A549 (cell line): ENCODE data around the gene GALNT12. TPM values are rescaled to one million over a fixed set of nuclear protein-coding genes. Genes with fewer than 3 reads are reported as not detected.
A peak's percentile ranks its signal among the peaks of the same experiment; 100 is the strongest.

Experiments used
- ATAC-seq, 2 experiments: fragments of 200-7000 bp in 1 of 2; fragments of >200 bp in 1 of 2; cut with Nextera tagmentation in 1 of 2; cut with Tn5 transposase in 1 of 2; 3 replicates each; pipeline versions ENCODE4 v1.8.0 to v1.9.1; 2018 to 2020; ENCODE audit warnings: mild to moderate bottlenecking in 1 of 2, moderate library complexity in 1 of 2
- CTCF ChIA-PET: fragments of 300-600 bp; sonication (Branson Sonifier 250); formaldehyde crosslinking; extraction: SDS; loops from one replicate; lab custom pipeline; 2021; ENCODE audit warnings: antibody characterized with exemption, inconsistent platforms; lab: Yijun Ruan, JAX
- POLR2A ChIA-PET: fragments of 350-600 bp; formaldehyde crosslinking; extraction: SDS; loops from one replicate; lab custom pipeline; 2021; ENCODE audit warnings: antibody characterized with exemption, inconsistent platforms; lab: Yijun Ruan, JAX
- DNase-seq, 2 experiments: peaks; one replicate each; pipeline versions ENCODE4 v3.0.0 to v3.0.0-alpha.2; 2011 to 2016; ENCODE audit warnings: low read depth in 1 of 2, low spot score in 1 of 2
- FAIRE-seq: peaks from 2 replicates; lab custom pipeline; 2011; peaks lifted over from hg19 to GRCh38; lab: Jason Lieb, UNC
- H3K27ac ChIP-seq, 2 experiments: fragments of >200 bp; sonication (Bioruptor Twin); formaldehyde crosslinking; 3 replicates each; pipeline ENCODE4 v1.5.1; 2016 to 2017
- H3K4me1 ChIP-seq: fragments of >200 bp; sonication (Bioruptor Twin); formaldehyde crosslinking; 3 replicates; pipeline ENCODE4 v1.6.1; 2016
- H3K4me2 ChIP-seq: fragments of >200 bp; sonication (Bioruptor Twin); formaldehyde crosslinking; 3 replicates; pipeline ENCODE4 v1.6.1; 2016
- H3K4me3 ChIP-seq: fragments of >200 bp; sonication (Bioruptor Twin); formaldehyde crosslinking; 3 replicates; pipeline ENCODE4 v1.5.1; 2016
- H3K9me3 ChIP-seq: fragments of >200 bp; sonication (Bioruptor Twin); formaldehyde crosslinking; 3 replicates; pipeline ENCODE4 v1.6.1; 2016
- E2F6 ChIP-seq: IDR thresholded peaks from 2 replicates; pipeline ENCODE4 v1.6.1; 2012; ENCODE audit warnings: low read depth, borderline replicate concordance
- ESRRA ChIP-seq: fragments of 150-350 bp; IDR thresholded peaks from 2 replicates; pipeline ENCODE4 v1.6.1; 2014; ENCODE audit warnings: mild to moderate bottlenecking, low read length, borderline replicate concordance
- HES2 ChIP-seq: fragments of >200 bp; sonication (Bioruptor Twin); formaldehyde crosslinking; IDR thresholded peaks from 2 replicates; pipeline ENCODE4 v1.6.1; 2016
- HEYL ChIP-seq: fragments of 250-450 bp; sonication (Bioruptor Pico); IDR thresholded peaks from 2 replicates; pipeline ENCODE4 v1.8.0; 2021; ENCODE audit warnings: mild to moderate bottlenecking, moderate library complexity
- HMGXB4 ChIP-seq: fragments of 250-450 bp; sonication (Bioruptor Pico); IDR thresholded peaks from 2 replicates; pipeline ENCODE4 v1.5.0; 2021; ENCODE audit warnings: mild to moderate bottlenecking, moderate library complexity, borderline replicate concordance
- JUN ChIP-seq, 2 experiments: fragments of >200 bp; sonication (Bioruptor Twin); formaldehyde crosslinking; IDR thresholded peaks; 2 replicates in 1 of 2; 3 replicates in 1 of 2; pipeline ENCODE4 v1.6.1; 2016 to 2017
- KDM1A ChIP-seq: fragments of 200-600 bp; sonication (generic); IDR thresholded peaks from 2 replicates; pipeline ENCODE4 v1.6.1; 2016; ENCODE audit warnings: low read depth, mild to moderate bottlenecking
- MYC ChIP-seq: IDR thresholded peaks from 2 replicates; pipeline ENCODE4 v1.6.1; 2012; ENCODE audit warnings: mild to moderate bottlenecking, inconsistent platforms, low read length, improper control_type of control experiment, borderline replicate concordance
- NR3C1 ChIP-seq: fragments of >200 bp; sonication (Bioruptor Twin); formaldehyde crosslinking; IDR thresholded peaks from 3 replicates; pipeline ENCODE4 v1.6.1; 2017
- RFX5 ChIP-seq: fragments of 450-650 bp; IDR thresholded peaks from 2 replicates; pipeline ENCODE4 v1.7.1; 2014; ENCODE audit warnings: antibody characterized with exemption, mild to moderate bottlenecking, moderate library complexity
- SREBF2 ChIP-seq: fragments of 450-650 bp; IDR thresholded peaks from 2 replicates; pipeline ENCODE4 v1.6.1; 2014; ENCODE audit warnings: mild to moderate bottlenecking, moderate library complexity
- ZC3H11A ChIP-seq: fragments of 450-650 bp; IDR thresholded peaks from 2 replicates; pipeline ENCODE4 v1.6.1; 2014; ENCODE audit warnings: antibody characterized with exemption, mild to moderate bottlenecking
- ZSCAN20 ChIP-seq: fragments of 250-450 bp; sonication (Bioruptor Pico); IDR thresholded peaks from 2 replicates; pipeline ENCODE4 v1.8.0; 2022; ENCODE audit warnings: mild to moderate bottlenecking, moderate library complexity
- WGBS: methylation state at CpG from one replicate; pipeline ENCODE4 v1.1.6; 2017; ENCODE audit errors: missing lambda C conversion rate; 5-methylcytosine and 5-hydroxymethylcytosine counted together
- polyA plus RNA-seq, 4 experiments: library from polyadenylated mRNA; depleted of rRNA in 3 of 4; stranded (reverse); fragments of >200 nt; fragmentation: RNase III in 1 of 4; extraction: RNeasy Plus Mini Kit Qiagen cat#74134 plus additional on column Dnase treatment in 1 of 4; gene quantifications; 2 replicates in 3 of 4; 3 replicates in 1 of 4; pipeline ENCODE4 v1.2.3, GENCODE V29; 2011 to 2017
- TF ChIP-seq, protein P1 (sequence below): fragments of 150-350 bp; IDR thresholded peaks from 2 replicates; pipeline ENCODE4 v1.6.1; 2014; ENCODE audit warnings: low read depth, mild to moderate bottlenecking, low read length
- TF ChIP-seq, protein P2 (sequence below): fragments of 250-450 bp; sonication (Bioruptor Pico); IDR thresholded peaks from 2 replicates; pipeline ENCODE4 v1.5.0; 2020; ENCODE audit warnings: low read depth, mild to moderate bottlenecking, moderate library complexity

GALNT12 gene
- polyA plus RNA-seq, 2 of the 4 experiments (the other 2 are of a cell fraction), result 3.2 to 7.3 TPM

GRCh38 chr9:98798254-98798653 lies 9.2 kb upstream of the GALNT12 start:
- FAIRE-seq, result no peak
- no peak for DNase-seq
- WGBS, result 62% methylated on average over 3 of the region's 3 CpGs
- TF ChIP-seq HMGXB4 (CRISPR knock-in tag), result no peak
- TF ChIP-seq, protein P1, sequence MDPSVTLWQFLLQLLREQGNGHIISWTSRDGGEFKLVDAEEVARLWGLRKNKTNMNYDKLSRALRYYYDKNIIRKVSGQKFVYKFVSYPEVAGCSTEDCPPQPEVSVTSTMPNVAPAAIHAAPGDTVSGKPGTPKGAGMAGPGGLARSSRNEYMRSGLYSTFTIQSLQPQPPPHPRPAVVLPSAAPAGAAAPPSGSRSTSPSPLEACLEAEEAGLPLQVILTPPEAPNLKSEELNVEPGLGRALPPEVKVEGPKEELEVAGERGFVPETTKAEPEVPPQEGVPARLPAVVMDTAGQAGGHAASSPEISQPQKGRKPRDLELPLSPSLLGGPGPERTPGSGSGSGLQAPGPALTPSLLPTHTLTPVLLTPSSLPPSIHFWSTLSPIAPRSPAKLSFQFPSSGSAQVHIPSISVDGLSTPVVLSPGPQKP, result no peak
- no peak for TF ChIP-seq ESRRA
- TF ChIP-seq JUN (IDR thresholded peaks at IDR 0.05), result no peak
- no peak for TF ChIP-seq E2F6
- no peak for TF ChIP-seq ZC3H11A
- TF ChIP-seq HES2, result no peak
- TF ChIP-seq SREBF2, result no peak
- TF ChIP-seq, protein P2, sequence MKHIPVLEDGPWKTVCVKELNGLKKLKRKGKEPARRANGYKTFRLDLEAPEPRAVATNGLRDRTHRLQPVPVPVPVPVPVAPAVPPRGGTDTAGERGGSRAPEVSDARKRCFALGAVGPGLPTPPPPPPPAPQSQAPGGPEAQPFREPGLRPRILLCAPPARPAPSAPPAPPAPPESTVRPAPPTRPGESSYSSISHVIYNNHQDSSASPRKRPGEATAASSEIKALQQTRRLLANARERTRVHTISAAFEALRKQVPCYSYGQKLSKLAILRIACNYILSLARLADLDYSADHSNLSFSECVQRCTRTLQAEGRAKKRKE (CRISPR knock-in tag), result no peak
- no peak for TF ChIP-seq NR3C1
- TF ChIP-seq HEYL (CRISPR knock-in tag), result no peak
- TF ChIP-seq, all 56 proteins: peak for 0
- ChIA-PET POLR2A (no interaction called here), CTCF (interaction anchor here (1.0 to 4.4 kb wide), 3 partner anchors 9 to 50 kb away, joined by 4 to 41 read pairs (median 5); partner anchors contain the start of gene GALNT12)
- Histone ChIP-seq H3K27ac (no peak overlapping the region), H3K4me1 (peaks cover 11% of the 10 kb centered on the region; the same call in 1 of the 3 replicates), H3K4me3 (no peak overlapping the region), H3K9me3 (peaks cover 16% of the 10 kb centered on the region), H3K4me2 (no peak overlapping the region)
- no peak for ATAC-seq

DNA sequence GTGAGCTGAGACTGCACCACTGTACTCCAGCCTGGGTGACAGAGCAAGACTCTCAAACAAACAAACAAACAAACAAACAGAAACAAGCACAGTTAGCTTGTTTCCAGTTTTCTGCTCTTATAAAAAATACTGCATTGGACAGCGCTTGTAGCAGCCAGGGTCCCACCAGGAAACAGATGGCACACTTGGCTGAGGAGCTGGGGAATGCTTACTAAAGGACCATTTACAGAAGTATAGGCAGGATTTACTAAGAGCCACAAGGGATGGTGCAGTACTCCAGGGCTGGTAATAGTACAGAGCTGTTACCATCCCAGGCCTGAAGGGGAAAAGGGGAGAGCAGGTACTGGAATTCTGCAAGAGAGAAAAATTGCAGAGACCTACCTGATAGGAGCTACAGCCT lies 5.9 kb upstream of the GALNT12 start:
- POLR2A ChIA-PET, result interaction anchor here (0.6 kb wide), 1 partner anchor 92 kb away, joined by 3 read pairs; no protein-coding TSS in a partner anchor
- TF ChIP-seq KDM1A (no peak), RFX5 (no peak), ZSCAN20 (CRISPR knock-in tag) (no peak), ESRRA (no peak)
- ATAC-seq, result peak; percentile 16 to 20; a peak in 2 of 6 replicates

DNA sequence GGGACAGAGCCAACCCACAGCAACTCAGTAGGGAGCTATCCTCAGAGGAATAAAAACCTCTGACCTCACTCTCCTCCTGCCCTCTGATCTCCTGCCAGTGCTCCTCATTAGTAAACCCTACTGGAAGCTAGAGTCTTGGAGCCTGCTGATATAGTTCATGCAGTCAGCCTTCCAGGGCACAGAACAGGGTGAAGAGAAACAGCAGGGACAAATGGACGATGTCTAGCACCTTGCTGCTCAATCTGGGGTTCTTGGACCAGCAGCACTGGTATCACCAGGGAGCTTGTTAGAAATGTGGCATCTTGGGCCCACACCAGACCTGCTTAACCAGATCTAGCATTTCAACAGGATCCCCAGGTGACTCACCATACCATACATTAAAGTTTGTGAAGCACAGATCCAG lies 5.5 kb upstream of the GALNT12 start:
- Histone ChIP-seq H3K4me3 (no peak overlapping the region), H3K4me1 (peaks cover 5% of the 10 kb centered on the region; the same call in 2 of the 3 replicates), H3K4me2 (no peak overlapping the region), H3K27ac (no peak overlapping the region), H3K9me3 (peaks cover 16% of the 10 kb centered on the region)
- FAIRE-seq (no peak), ATAC-seq (peak in 1 of 2 experiments; percentile 6; a peak in 1 of 6 replicates), DNase-seq (no peak)
- 30% methylated on average over 1 of the region's 1 CpG for WGBS
- TF ChIP-seq MYC (no peak), RFX5 (no peak)
- POLR2A ChIA-PET, result interaction anchor here (0.6 kb wide), 1 partner anchor 92 kb away, joined by 3 read pairs; no protein-coding TSS in a partner anchor
- CTCF ChIA-PET, result interaction anchor here (0.7 to 2.8 kb wide), 6 partner anchors 10 to 1420 kb away, joined by 3 to 12 read pairs (median 3); no protein-coding TSS in a partner anchor

More for the DNA sequence above, 5.9 kb upstream of the GALNT12 start:
- no peak overlapping the region for H3K27ac ChIP-seq
- FAIRE-seq (no peak), DNase-seq (no peak)
- peaks cover under 1% of the 10 kb centered on the region; the same call in 1 of the 3 replicates for H3K4me1 ChIP-seq
- CTCF ChIA-PET, result interaction anchor here (0.7 to 2.8 kb wide), 5 partner anchors 9 to 1421 kb away, joined by 3 to 12 read pairs (median 3); no protein-coding TSS in a partner anchor
- WGBS, result 79% methylated on average over 1 of the region's 1 CpG
- no peak overlapping the region for H3K4me3 ChIP-seq
- H3K9me3 ChIP-seq, result peaks cover 16% of the 10 kb centered on the region
- H3K4me2 ChIP-seq, result no peak overlapping the region
